A549 (cell line): ENCODE measurements around the gene PPP4R3A. TPM values are rescaled to one million over a fixed set of nuclear protein-coding genes. Genes with fewer than 3 reads are reported as not detected.

Experiments used
- ATOH8 ChIP-seq: fragments of 250-450 bp; sonication (Bioruptor Pico); IDR thresholded peaks from 2 replicates; pipeline ENCODE4 v1.5.0; 2020; ENCODE audit warnings: low read depth, mild to moderate bottlenecking, moderate library complexity
- BHLHE40 ChIP-seq: IDR thresholded peaks from 2 replicates; pipeline ENCODE4 v1.6.1; 2012; ENCODE audit warnings: low read depth, low read length, inconsistent platforms
- CBX8 ChIP-seq: fragments of 200-600 bp; sonication (generic); IDR thresholded peaks from 2 replicates; pipeline ENCODE4 v1.6.1; 2016
- CHD4 ChIP-seq: fragments of 200-600 bp; sonication (generic); IDR thresholded peaks from 2 replicates; pipeline ENCODE4 v1.6.1; 2016; ENCODE audit warnings: antibody characterized with exemption, mild to moderate bottlenecking, borderline replicate concordance
- E2F6 ChIP-seq: IDR thresholded peaks from 2 replicates; pipeline ENCODE4 v1.6.1; 2012; ENCODE audit warnings: low read depth, borderline replicate concordance
- EHMT2 ChIP-seq: fragments of 200-600 bp; sonication (generic); IDR thresholded peaks from 2 replicates; pipeline ENCODE4 v1.6.1; 2016; ENCODE audit warnings: antibody characterized with exemption, low read depth, mild to moderate bottlenecking, moderate library complexity
- EP300 ChIP-seq, 2 experiments: fragments of >200 bp; sonication (Bioruptor Twin); formaldehyde crosslinking; IDR thresholded peaks; 2 replicates in 1 of 2; 3 replicates in 1 of 2; pipeline ENCODE4 v1.6.1; 2016 to 2017
- ESRRA ChIP-seq: fragments of 150-350 bp; IDR thresholded peaks from 2 replicates; pipeline ENCODE4 v1.6.1; 2014; ENCODE audit warnings: mild to moderate bottlenecking, low read length, borderline replicate concordance
- FOSB ChIP-seq: fragments of 250-450 bp; sonication (Bioruptor Pico); IDR thresholded peaks from 2 replicates; pipeline ENCODE4 v1.5.0; 2020; ENCODE audit warnings: mild to moderate bottlenecking, moderate library complexity
- FOXS1 ChIP-seq: fragments of 250-450 bp; sonication (Bioruptor Pico); IDR thresholded peaks from 2 replicates; pipeline ENCODE4 v1.5.0; 2020; ENCODE audit warnings: mild to moderate bottlenecking, moderate library complexity
- GATA3 ChIP-seq: IDR thresholded peaks from 2 replicates; pipeline ENCODE4 v1.6.1; 2012; ENCODE audit warnings: borderline replicate concordance
- HES2 ChIP-seq: fragments of >200 bp; sonication (Bioruptor Twin); formaldehyde crosslinking; IDR thresholded peaks from 2 replicates; pipeline ENCODE4 v1.6.1; 2016
- HMGXB4 ChIP-seq: fragments of 250-450 bp; sonication (Bioruptor Pico); IDR thresholded peaks from 2 replicates; pipeline ENCODE4 v1.5.0; 2021; ENCODE audit warnings: mild to moderate bottlenecking, moderate library complexity, borderline replicate concordance
- HOXB5 ChIP-seq: fragments of 250-450 bp; sonication (Bioruptor Pico); IDR thresholded peaks from 2 replicates; pipeline ENCODE4 v1.5.0; 2020; ENCODE audit warnings: mild to moderate bottlenecking, moderate library complexity
- JUNB ChIP-seq: fragments of >200 bp; sonication (Bioruptor Twin); formaldehyde crosslinking; IDR thresholded peaks from 2 replicates; pipeline ENCODE4 v1.6.1; 2016
- KDM1A ChIP-seq: fragments of 200-600 bp; sonication (generic); IDR thresholded peaks from 2 replicates; pipeline ENCODE4 v1.6.1; 2016; ENCODE audit warnings: low read depth, mild to moderate bottlenecking
- KDM5A ChIP-seq: fragments of 200-600 bp; sonication (generic); IDR thresholded peaks from 2 replicates; pipeline ENCODE4 v1.6.1; 2016; ENCODE audit warnings: antibody characterized with exemption, mild to moderate bottlenecking
- MAZ ChIP-seq: fragments of 150-350 bp; IDR thresholded peaks from 2 replicates; pipeline ENCODE4 v1.6.1; 2014; ENCODE audit warnings: antibody characterized with exemption, low read depth, low read length, borderline replicate concordance
- MYC ChIP-seq: IDR thresholded peaks from 2 replicates; pipeline ENCODE4 v1.6.1; 2012; ENCODE audit warnings: mild to moderate bottlenecking, inconsistent platforms, low read length, improper control_type of control experiment, borderline replicate concordance
- NFE2L2 ChIP-seq: fragments of 150-350 bp; conservative IDR thresholded peaks from 2 replicates; pipeline ENCODE4 v1.6.1; 2014; ENCODE audit warnings: low read length
- PBX3 ChIP-seq: IDR thresholded peaks from 2 replicates; pipeline ENCODE4 v1.6.1; 2012
- POLR2A ChIP-seq: IDR thresholded peaks from 2 replicates; pipeline ENCODE4 v1.6.1; 2012; ENCODE audit warnings: mild to moderate bottlenecking, low read length
- REST ChIP-seq: fragments of 200-600 bp; sonication (generic); IDR thresholded peaks from 2 replicates; pipeline ENCODE4 v1.6.1; 2016; ENCODE audit warnings: antibody characterized with exemption, mild to moderate bottlenecking, moderate library complexity
- TFCP2L1 ChIP-seq: fragments of 250-450 bp; sonication (Bioruptor Pico); IDR thresholded peaks from 2 replicates; pipeline ENCODE4 v1.5.0; 2021; ENCODE audit warnings: mild to moderate bottlenecking
- ZC3H11A ChIP-seq: fragments of 450-650 bp; IDR thresholded peaks from 2 replicates; pipeline ENCODE4 v1.6.1; 2014; ENCODE audit warnings: antibody characterized with exemption, mild to moderate bottlenecking
- ZSCAN20 ChIP-seq: fragments of 250-450 bp; sonication (Bioruptor Pico); IDR thresholded peaks from 2 replicates; pipeline ENCODE4 v1.8.0; 2022; ENCODE audit warnings: mild to moderate bottlenecking, moderate library complexity
- polyA plus RNA-seq, 4 experiments: library from polyadenylated mRNA; depleted of rRNA in 3 of 4; stranded (reverse); fragments of >200 nt; fragmentation: RNase III in 1 of 4; extraction: RNeasy Plus Mini Kit Qiagen cat#74134 plus additional on column Dnase treatment in 1 of 4; gene quantifications; 2 replicates in 3 of 4; 3 replicates in 1 of 4; pipeline ENCODE4 v1.2.3, GENCODE V29; 2011 to 2017

The PPP4R3A gene
- polyA plus RNA-seq, 2 of the 4 experiments (the other 2 are of a cell fraction): 69.5 to 83.6 TPM

- TF ChIP-seq REST: no peak
- 0 out of 2 replicates have a peak, but pooled peaks have one; percentile 58 for TF ChIP-seq HMGXB4 (CRISPR knock-in tag)
- no peak for TF ChIP-seq JUNB
- TF ChIP-seq E2F6: peak; percentile 87; the same call in 1 of the 2 replicates
- TF ChIP-seq GATA3: 0 out of 2 replicates have a peak, but pooled peaks have one; percentile 28
- no peak for TF ChIP-seq KDM1A
- peak; percentile 79; the same call in 1 of the 2 replicates for TF ChIP-seq MYC
- no peak for TF ChIP-seq ESRRA
- no peak for TF ChIP-seq CBX8
- TF ChIP-seq CHD4: no peak
- TF ChIP-seq ZSCAN20: no peak; the same call in 1 of the 2 replicates
- peak; percentile 44 for TF ChIP-seq PBX3
- TF ChIP-seq ZC3H11A: no peak
- TF ChIP-seq HOXB5: peak; percentile 78; the same call in 1 of the 2 replicates
- TF ChIP-seq BHLHE40: no peak
- TF ChIP-seq POLR2A: peak; percentile 77
- peak; percentile 70 for TF ChIP-seq KDM5A
- no peak for TF ChIP-seq MAZ
- TF ChIP-seq FOXS1 (CRISPR knock-in tag): no peak
- no peak for TF ChIP-seq TFCP2L1 (CRISPR knock-in tag)
- no peak for TF ChIP-seq EP300 (IDR thresholded peaks at IDR 0.05)
- no peak for TF ChIP-seq HES2
- TF ChIP-seq EHMT2: no peak
- TF ChIP-seq ATOH8 (CRISPR knock-in tag): no peak
- no peak for TF ChIP-seq NFE2L2
- TF ChIP-seq FOSB: no peak
These were observed at the start of gene PPP4R3A (continued) for GRCh38 chr14:91510171-91511042.
